Ovary (tissue), 9 donors: ENCODE data around the gene AMOTL1. TPM values are rescaled to one million over a fixed set of nuclear protein-coding genes. Genes with fewer than 3 reads are reported as not detected.

Experiments used
- DNase-seq, 5 donors: peaks; one replicate each; pipeline ENCODE4 v3.0.0-alpha.2; 2019 to 2020
- H3K27ac ChIP-seq, 2 donors: fragments of 200-600 bp; one replicate each; pipeline versions ENCODE4 v1.5.1 to v1.8.0; 2019 to 2022
- H3K27me3 ChIP-seq: fragments of 200-600 bp; one replicate; pipeline ENCODE4 v1.8.0; 2022
- H3K36me3 ChIP-seq: fragments of 200-600 bp; sonication (generic); one replicate; pipeline ENCODE4 v1.5.1; 2019
- H3K4me1 ChIP-seq: one replicate; pipeline ENCODE4 v1.8.1; 2013; ENCODE audit warnings: mild to moderate bottlenecking, moderate library complexity; ENCODE audit not compliant: insufficient read depth
- H3K4me3 ChIP-seq: fragments of 200-600 bp; sonication (generic); one replicate; pipeline ENCODE4 v1.5.1; 2017
- H3K9me3 ChIP-seq, 2 donors: fragments of 200-600 bp in 1 of 2; sonication (generic) in 1 of 2; one replicate each; pipeline versions ENCODE4 v1.5.1 to v1.8.1; 2013 to 2019; ENCODE audit warnings: mild to moderate bottlenecking in 1 of 2, moderate library complexity in 1 of 2
- CTCF ChIP-seq, 3 donors: fragments of 450-650 bp in 2 of 3; fragments of 200-600 bp in 1 of 3; IDR thresholded peaks; one replicate each; pipeline versions ENCODE4 v1.5.1 to v1.8.0; 2016 to 2022; ENCODE audit warnings: antibody characterized with exemption in 3 of 3, mild to moderate bottlenecking in 1 of 3
- EP300 ChIP-seq: sonication (generic); formaldehyde crosslinking; IDR thresholded peaks from one replicate; pipeline ENCODE4 v1.6.1; 2017; ENCODE audit warnings: antibody characterized with exemption
- POLR2A ChIP-seq: fragments of 450-650 bp; IDR thresholded peaks from one replicate; pipeline ENCODE4 v1.6.1; 2017; ENCODE audit warnings: antibody characterized with exemption, mild to moderate bottlenecking, moderate library complexity
- WGBS, 3 donors: extraction: QIAGEN DNeasy Blood & Tissue Kit in 1 of 3; methylation state at CpG; one replicate each; pipeline versions ENCODE4 v1.1.5 to v1.1.7; 2013 to 2017; 5-methylcytosine and 5-hydroxymethylcytosine counted together
- intact Hi-C, 4 donors: fragments of 100-400 bp; cut with DNase I; formaldehyde crosslinking; loops; one replicate each; pipeline versions ENCODE4 v1.11.0 to v1.15.1; 2022 to 2023
- polyA plus RNA-seq, 2 donors: library from polyadenylated mRNA; stranded (reverse); fragments of 200-250 nt in 1 of 2; fragments of 350-450 nt in 1 of 2; fragmentation: Illumina TruSeq in 1 of 2; extraction: RNeasy Lipid Tissue Mini Kit (QIAGEN cat#74804) in 1 of 2; gene quantifications; one replicate each; pipeline ENCODE4 v1.2.3, GENCODE V29; 2013 to 2014
- total RNA-seq, 7 donors: library from RNA; depleted of rRNA in 2 of 7; stranded (reverse); fragments of >200 nt in 2 of 7; fragmentation: NEBNext Ultra II Directional in 3 of 7; extraction: Animal tissue kit (Norgen Biotek cat#: 25700) in 3 of 7; gene quantifications; one replicate each; pipeline versions ENCODE4 v1.1.0 to v1.2.4, GENCODE V29; 2016 to 2023
- donor health status: DM: no; HTN: no; CAD: no; lungs with moderate emphysema.
- donor health status: DM: no; HTN: no; CAD: no.
- donor health status: Bipolar disorder and iron deficiency.
- donor health status: DM: yes; HTN: yes; CAD: no.
- donor health status: DM: no; HTN: no; CAD: no.
- donor health status: DM: yes; HTN: yes; CAD: no.

AMOTL1 gene
- total and polyA plus RNA-seq, 9 donors, result 5.4 to 24.8 (median 13.6) TPM

DNA sequence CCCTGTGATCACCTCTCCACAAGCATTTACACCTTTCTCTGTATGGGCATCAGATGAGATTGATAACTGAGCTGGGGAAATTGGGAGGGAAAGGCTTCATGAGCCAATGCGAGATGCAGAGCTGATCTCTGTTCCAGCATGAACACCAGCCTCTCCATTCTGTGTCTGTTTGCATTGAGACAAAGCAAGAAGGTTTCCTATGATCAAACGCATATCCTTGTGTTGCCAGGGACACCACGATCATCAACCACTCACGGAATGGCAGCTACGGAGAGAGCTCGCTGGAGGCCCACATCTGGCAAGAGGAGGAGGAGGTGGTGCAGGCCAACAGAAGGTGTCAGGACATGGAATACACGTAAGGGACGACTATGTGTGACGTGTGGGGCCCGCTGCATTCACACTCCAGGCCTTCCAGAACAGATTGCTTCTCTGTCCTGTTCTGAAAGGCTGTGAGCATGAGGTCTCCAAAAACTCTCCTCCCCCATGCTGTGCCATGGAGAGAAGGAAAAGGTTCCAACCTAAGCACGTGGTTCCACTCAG lies 96.4 kb downstream of the AMOTL1 start:
- DNase-seq, result no peak
- Histone ChIP-seq H3K9me3 (no peaks in the 10 kb centered on the region), H3K36me3 (no peaks in the 10 kb centered on the region), H3K4me3 (no peak overlapping the region), H3K27me3 (no peaks in the 10 kb centered on the region), H3K27ac (no peak overlapping the region), H3K4me1 (no peaks in the 10 kb centered on the region)
- WGBS, 3 donors, result 86 to 91% (median 89%) methylated on average over 11 of the region's 11 CpGs
- no peak for TF ChIP-seq CTCF (IDR thresholded peaks at IDR 0.05)
- intact Hi-C loops, result no loop called here

GRCh38 chr11:94866231-94866822 lies 98.2 kb downstream of the AMOTL1 start:
- H3K27me3 ChIP-seq, result no peaks in the 10 kb centered on the region
- TF ChIP-seq CTCF (IDR thresholded peaks at IDR 0.05), result no peak
- TF ChIP-seq POLR2A, result no peak
- TF ChIP-seq EP300, result no peak
- H3K36me3 ChIP-seq, result no peaks in the 10 kb centered on the region
- H3K4me3 ChIP-seq, result no peak overlapping the region
- H3K27ac ChIP-seq, result no peak overlapping the region
- no peak for DNase-seq
- H3K4me1 ChIP-seq, result no peaks in the 10 kb centered on the region
- intact Hi-C loops, result no loop called here
- 86 to 87% (median 86%) methylated on average over 8 of the region's 8 CpGs for WGBS, 3 donors
- H3K9me3 ChIP-seq, result no peaks in the 10 kb centered on the region

GRCh38 chr11:94866936-94867795 lies 99.0 kb downstream of the AMOTL1 start:
- no peak for DNase-seq
- no peaks in the 10 kb centered on the region for H3K36me3 ChIP-seq
- TF ChIP-seq EP300 (no peak), CTCF (IDR thresholded peaks at IDR 0.05) (no peak), POLR2A (no peak)
- 81 to 86% (median 85%) methylated on average over 9 of the region's 9 CpGs for WGBS, 3 donors
- intact Hi-C loops, result no loop called here
- H3K9me3 ChIP-seq, result no peaks in the 10 kb centered on the region
- H3K4me1 ChIP-seq, result no peaks in the 10 kb centered on the region
- no peak overlapping the region for H3K27ac ChIP-seq
- H3K4me3 ChIP-seq, result no peak overlapping the region
- H3K27me3 ChIP-seq, result no peaks in the 10 kb centered on the region

DNA sequence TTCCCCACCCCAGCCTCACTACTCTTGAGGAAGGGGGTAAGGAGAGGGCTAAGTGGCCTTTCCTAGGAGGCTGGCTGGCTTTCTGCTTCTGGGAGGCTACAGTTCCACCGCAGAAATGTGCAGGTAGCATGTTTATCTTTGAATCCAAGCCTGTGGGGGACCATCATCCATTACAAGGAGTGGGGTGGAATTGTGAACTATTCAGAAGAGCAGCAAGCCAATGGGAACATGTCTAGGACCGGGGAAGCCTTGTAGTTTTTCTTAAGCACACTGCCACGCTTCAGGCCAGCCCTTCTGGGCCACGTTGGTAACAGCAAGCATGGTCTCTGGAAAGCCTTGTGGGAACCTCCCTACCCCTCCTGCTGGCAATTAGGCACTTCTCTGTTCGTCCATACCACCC lies 100.3 kb downstream of the AMOTL1 start:
- no peaks in the 10 kb centered on the region for H3K36me3 ChIP-seq
- WGBS, 3 donors, result 85 to 88% (median 87%) methylated on average over 5 of the region's 5 CpGs
- intact Hi-C loops, result no loop called here
- DNase-seq, result no peak
- no peak overlapping the region for H3K4me3 ChIP-seq
- no peak overlapping the region for H3K27ac ChIP-seq
- no peaks in the 10 kb centered on the region for H3K27me3 ChIP-seq
- no peaks in the 10 kb centered on the region for H3K4me1 ChIP-seq
- TF ChIP-seq CTCF (IDR thresholded peaks at IDR 0.05) (no peak), POLR2A (no peak), EP300 (no peak)
- H3K9me3 ChIP-seq, result no peaks in the 10 kb centered on the region
